Psoas muscle (tissue), 8 donors: ENCODE results near the gene PHF1. TPM values are rescaled to one million over a fixed set of nuclear protein-coding genes. Genes with fewer than 3 reads are reported as not detected.

ENCODE experiments used
- ATAC-seq, 4 donors: fragments of 200-7000 bp; cut with Tn5 transposase; one replicate each; pipeline ENCODE4 v1.9.1; 2020; ENCODE audit warnings: moderate library complexity in 3 of 4, mild to moderate bottlenecking in 2 of 4
- DNase-seq, 2 donors: peaks; one replicate each; pipeline ENCODE4 v3.0.0-alpha.2; 2020
- H3K27ac ChIP-seq: fragments of 200-600 bp; one replicate; pipeline ENCODE4 v1.8.0; 2022
- H3K27me3 ChIP-seq, 3 donors: fragments of 200-600 bp in 1 of 3; one replicate each; pipeline versions ENCODE4 v1.6.1 to v1.8.0; 2013 to 2022; ENCODE audit warnings: low read length in 2 of 3, mild to moderate bottlenecking in 2 of 3, moderate library complexity in 1 of 3; ENCODE audit not compliant: insufficient read depth in 3 of 3
- H3K36me3 ChIP-seq, 2 donors: fragments of 200-600 bp in 1 of 2; one replicate each; pipeline versions ENCODE4 v1.6.1 to v1.8.0; 2013 to 2022; ENCODE audit warnings: low read depth in 1 of 2, mild to moderate bottlenecking in 1 of 2, moderate library complexity in 1 of 2; ENCODE audit not compliant: insufficient read depth in 1 of 2
- H3K4me1 ChIP-seq: fragments of 200-600 bp; one replicate; pipeline ENCODE4 v1.8.0; 2022
- H3K4me3 ChIP-seq: fragments of 200-600 bp; one replicate; pipeline ENCODE4 v1.8.0; 2022; ENCODE audit warnings: mild to moderate bottlenecking
- H3K9me3 ChIP-seq: fragments of 200-600 bp; one replicate; pipeline ENCODE4 v1.8.0; 2022
- WGBS, 3 donors: extraction: QIAGEN DNeasy Blood & Tissue Kit; methylation state at CpG; one replicate each; pipeline versions ENCODE4 v1.1.6 to v1.1.7; 2013; 5-methylcytosine and 5-hydroxymethylcytosine counted together
- intact Hi-C, 2 donors: fragments of 100-400 bp; cut with DNase I; formaldehyde crosslinking; loops; one replicate each; pipeline versions ENCODE4 v1.11.0 to v1.14.2; 2022
- polyA plus RNA-seq, 3 donors: library from polyadenylated mRNA; stranded (reverse); fragments of 200-250 nt; gene quantifications; one replicate each; pipeline ENCODE4 v1.2.3, GENCODE V29; 2013
- total RNA-seq, 4 donors: library from RNA; stranded (reverse); fragmentation: NEBNext Ultra II Directional in 2 of 4; extraction: Animal tissue kit (Norgen Biotek cat#: 25700) in 2 of 4; gene quantifications; one replicate each; pipeline versions ENCODE4 v1.2.1 to v1.2.4, GENCODE V29; 2021 to 2023
- TF ChIP-seq, protein P1 (sequence below): fragments of 200-600 bp; IDR thresholded peaks from one replicate; pipeline ENCODE4 v1.8.0; 2022; ENCODE audit warnings: antibody characterized with exemption
- donor health status: healthy with polysubstance abuse.
- donor health status: DM: no; HTN: no; CAD: no; lungs with moderate emphysema.
- donor health status: Bipolar disorder and iron deficiency.
- donor health status: healthy.
- donor health status: DM: yes; HTN: yes; CAD: no.
- donor health status: DM: no; HTN: no; CAD: no.
- donor health status: DM: no; HTN: no; CAD: no.
- donor health status: DM: yes; HTN: yes; CAD: no.

PHF1 gene
- total and polyA plus RNA-seq, 7 donors: 40.5 to 84.8 (median 57.5) TPM

DNA sequence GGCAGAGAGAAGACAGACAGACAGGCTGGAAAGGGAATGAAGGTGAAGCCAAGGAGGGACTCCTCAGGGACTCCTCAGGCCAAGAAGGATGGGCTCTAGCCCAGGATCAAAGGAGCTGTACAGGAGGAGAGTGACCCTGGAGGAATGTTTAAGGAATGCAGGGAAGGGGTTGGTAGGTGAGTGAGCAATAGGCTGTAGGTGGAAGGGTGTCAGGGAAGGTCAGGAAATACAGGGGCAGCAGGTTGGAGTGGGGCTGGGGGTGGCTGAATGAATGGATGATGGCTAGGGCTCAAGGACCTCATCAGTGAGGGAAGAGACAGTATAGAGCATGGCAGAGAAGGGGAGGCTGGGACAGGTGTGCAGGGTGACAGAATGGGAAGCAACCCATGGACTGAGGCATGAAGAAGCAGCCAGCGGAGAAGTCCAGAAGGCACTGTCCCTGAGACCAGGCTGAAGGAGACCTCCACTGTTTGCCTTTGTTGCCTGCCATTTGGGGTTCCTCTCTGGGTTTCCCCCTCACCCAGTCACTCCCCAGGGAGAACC lies 22.3 kb downstream of the PHF1 start:
- TF ChIP-seq, protein P1, sequence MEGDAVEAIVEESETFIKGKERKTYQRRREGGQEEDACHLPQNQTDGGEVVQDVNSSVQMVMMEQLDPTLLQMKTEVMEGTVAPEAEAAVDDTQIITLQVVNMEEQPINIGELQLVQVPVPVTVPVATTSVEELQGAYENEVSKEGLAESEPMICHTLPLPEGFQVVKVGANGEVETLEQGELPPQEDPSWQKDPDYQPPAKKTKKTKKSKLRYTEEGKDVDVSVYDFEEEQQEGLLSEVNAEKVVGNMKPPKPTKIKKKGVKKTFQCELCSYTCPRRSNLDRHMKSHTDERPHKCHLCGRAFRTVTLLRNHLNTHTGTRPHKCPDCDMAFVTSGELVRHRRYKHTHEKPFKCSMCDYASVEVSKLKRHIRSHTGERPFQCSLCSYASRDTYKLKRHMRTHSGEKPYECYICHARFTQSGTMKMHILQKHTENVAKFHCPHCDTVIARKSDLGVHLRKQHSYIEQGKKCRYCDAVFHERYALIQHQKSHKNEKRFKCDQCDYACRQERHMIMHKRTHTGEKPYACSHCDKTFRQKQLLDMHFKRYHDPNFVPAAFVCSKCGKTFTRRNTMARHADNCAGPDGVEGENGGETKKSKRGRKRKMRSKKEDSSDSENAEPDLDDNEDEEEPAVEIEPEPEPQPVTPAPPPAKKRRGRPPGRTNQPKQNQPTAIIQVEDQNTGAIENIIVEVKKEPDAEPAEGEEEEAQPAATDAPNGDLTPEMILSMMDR: no peak
- intact Hi-C loops: no loop called here
- H3K9me3 ChIP-seq: no peaks in the 10 kb centered on the region
- 73 to 90% (median 75%) methylated on average over 1 of the region's 1 CpG for WGBS, 3 donors
- H3K4me3 ChIP-seq: no peak overlapping the region
- no peak overlapping the region for H3K27ac ChIP-seq
- no peak for DNase-seq
- H3K4me1 ChIP-seq: peaks cover 3% of the 10 kb centered on the region
- H3K27me3 ChIP-seq: no peaks in the 10 kb centered on the region
- ATAC-seq: peak; percentile 5 to 41 (median 18)
- H3K36me3 ChIP-seq: peaks cover 0 to 26% of the 10 kb centered on the region in 2 donors

DNA sequence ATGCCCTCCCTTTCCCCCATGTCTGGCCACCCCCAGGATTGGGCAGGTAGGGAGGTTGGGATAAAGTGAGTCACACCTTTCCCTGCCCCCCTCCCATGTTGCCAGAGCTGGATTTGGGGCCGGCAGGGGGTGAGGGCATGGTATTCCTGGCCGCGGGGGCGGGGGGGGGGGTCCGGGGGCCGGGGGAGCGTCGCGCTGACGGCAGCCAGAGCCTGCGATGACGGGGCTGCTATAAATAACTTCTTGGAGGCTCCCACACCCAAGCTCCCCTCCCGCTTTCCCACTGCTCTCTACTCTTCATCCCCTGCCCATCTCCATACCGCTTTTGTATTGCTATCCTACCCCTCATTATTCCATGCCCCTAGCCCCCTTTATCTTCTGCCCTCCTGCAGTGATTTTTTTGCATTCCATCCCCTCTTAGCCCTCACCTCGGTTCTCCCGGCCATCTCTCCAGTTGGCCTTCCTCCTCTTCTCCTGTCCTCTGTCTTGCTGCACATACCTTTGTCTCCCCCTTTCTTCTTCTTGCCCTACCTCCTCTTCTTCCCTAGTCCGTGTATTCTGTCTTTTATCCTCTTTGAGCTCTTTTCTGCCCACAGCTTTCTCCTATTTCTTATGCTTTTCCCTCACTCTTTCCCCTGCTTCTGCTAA lies 22.9 kb downstream of the PHF1 start:
- intact Hi-C loops: no loop called here
- Histone ChIP-seq H3K36me3 (peaks cover 0 to 29% of the 10 kb centered on the region in 2 donors), H3K27ac (no peak overlapping the region), H3K4me3 (no peak overlapping the region), H3K9me3 (no peaks in the 10 kb centered on the region), H3K4me1 (peaks cover 3% of the 10 kb centered on the region), H3K27me3 (no peaks in the 10 kb centered on the region)
- ATAC-seq (peak; percentile 74 to 86 (median 82)), DNase-seq (no peak)
- WGBS, 3 donors: 21 to 32% (median 25%) methylated on average over 6 to 16 of the region's 17 CpGs
- TF ChIP-seq, protein P1: no peak

DNA sequence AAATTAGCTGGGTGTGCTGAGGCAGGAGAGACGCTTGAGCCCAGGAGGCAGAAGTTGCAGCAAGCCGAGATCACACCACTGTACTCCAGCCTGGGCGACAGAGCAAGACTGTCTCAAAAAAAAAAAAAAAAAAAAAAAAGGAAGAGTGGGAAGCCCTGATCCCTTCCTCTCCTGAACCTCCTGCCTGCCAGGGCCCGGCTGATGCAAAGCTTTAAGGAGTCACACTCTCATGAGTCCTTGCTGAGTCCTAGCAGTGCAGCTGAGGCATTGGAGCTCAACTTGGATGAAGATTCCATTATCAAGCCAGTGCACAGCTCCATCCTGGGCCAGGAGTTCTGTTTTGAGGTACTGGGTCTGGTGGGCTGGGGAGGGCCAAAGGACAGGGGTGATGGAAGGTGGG lies 24.1 kb downstream of the PHF1 start:
- Histone ChIP-seq H3K4me1 (peaks cover 3% of the 10 kb centered on the region), H3K27me3 (no peaks in the 10 kb centered on the region), H3K9me3 (no peaks in the 10 kb centered on the region), H3K27ac (no peak overlapping the region), H3K4me3 (no peak overlapping the region), H3K36me3 (peaks cover 0 to 29% of the 10 kb centered on the region in 2 donors)
- 90 to 97% (median 92%) methylated on average over 3 to 4 of the region's 4 CpGs for WGBS, 3 donors
- ATAC-seq (no peak), DNase-seq (no peak)
- intact Hi-C loops: no loop called here
- TF ChIP-seq, protein P1: no peak

DNA sequence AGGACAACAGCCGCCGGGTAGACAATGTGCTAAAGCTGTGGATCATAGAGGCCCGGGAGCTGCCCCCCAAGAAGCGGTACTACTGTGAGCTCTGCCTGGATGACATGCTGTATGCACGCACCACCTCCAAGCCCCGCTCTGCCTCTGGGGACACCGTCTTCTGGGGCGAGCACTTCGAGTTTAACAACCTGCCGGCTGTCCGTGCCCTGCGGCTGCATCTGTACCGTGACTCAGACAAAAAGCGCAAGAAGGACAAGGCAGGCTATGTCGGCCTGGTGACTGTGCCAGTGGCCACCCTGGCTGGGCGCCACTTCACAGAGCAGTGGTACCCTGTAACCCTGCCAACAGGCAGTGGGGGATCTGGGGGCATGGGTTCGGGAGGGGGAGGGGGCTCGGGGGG lies 26.9 kb downstream of the PHF1 start:
- H3K9me3 ChIP-seq: no peaks in the 10 kb centered on the region
- H3K4me3 ChIP-seq: no peak overlapping the region
- intact Hi-C loops: no loop called here
- no peak overlapping the region for H3K27ac ChIP-seq
- TF ChIP-seq, protein P1: no peak
- H3K4me1 ChIP-seq: peaks cover 3% of the 10 kb centered on the region
- DNase-seq (no peak), ATAC-seq (no peak)
- 90 to 96% (median 94%) methylated on average over 17 to 18 of the region's 18 CpGs for WGBS, 3 donors
- no peaks in the 10 kb centered on the region for H3K27me3 ChIP-seq
- peaks cover 0 to 29% of the 10 kb centered on the region in 2 donors for H3K36me3 ChIP-seq
